Activated T-cell treated with anti-CD3 and anti-CD28 coated beads, Interleukin-2, amount 50 U/mL, for 1 hour (primary cell): ENCODE data around the gene AMBRA1.
A peak's percentile ranks its signal among the peaks of the same experiment; 100 is the strongest.
"Not testable (repeated sequence)": the region's sequence is repeated elsewhere in the genome, so short reads cannot be mapped to it uniquely, and the experiment has no call there.

Source experiments
- DNase-seq: peaks from one replicate; pipeline ENCODE4 v3.0.0-alpha.2; 2020

AMBRA1 gene

DNA sequence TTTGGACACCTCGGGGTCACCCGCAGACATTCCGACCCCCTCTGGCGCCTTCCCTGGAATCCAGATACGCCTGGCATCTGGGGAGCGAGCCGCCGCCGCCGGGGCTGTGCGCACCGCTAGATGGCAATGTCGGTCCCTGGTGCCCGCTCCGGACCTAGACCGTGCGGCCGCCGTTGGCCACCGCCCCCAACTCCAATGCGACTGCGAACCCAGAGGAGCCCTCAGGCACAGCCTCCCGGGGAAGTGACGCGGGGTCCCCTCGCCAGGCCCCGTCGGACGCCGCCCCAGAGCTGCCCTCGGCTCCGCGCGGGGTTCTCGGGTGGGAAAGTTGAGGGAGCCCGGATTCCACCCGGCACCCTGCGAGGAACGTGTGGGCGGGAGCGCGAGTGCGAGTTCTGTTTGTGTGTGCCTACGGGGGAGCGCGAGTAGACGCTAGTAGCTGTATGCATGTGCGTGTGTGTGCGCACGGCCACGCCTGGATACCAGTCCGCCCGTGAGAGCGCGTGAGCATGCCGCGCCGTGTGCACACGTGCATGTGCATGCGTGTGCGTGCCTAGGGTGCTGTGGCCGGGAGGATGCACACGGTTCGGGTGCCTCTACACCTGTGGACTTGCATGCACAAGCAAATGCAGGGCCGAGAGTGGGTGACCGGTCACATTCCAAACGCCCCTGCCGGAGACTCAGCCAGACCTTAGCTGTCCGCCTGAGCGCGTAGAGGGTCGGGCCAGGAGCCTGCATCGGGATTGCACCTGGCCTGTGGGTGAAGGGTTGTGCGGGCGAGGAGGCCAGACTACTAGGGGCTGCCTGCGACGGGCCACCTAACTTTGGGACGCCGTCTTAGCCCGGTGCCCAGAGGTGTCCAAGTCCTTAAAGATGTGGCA lies 204.1 kb downstream of the AMBRA1 start:
- DNase-seq, result peak; percentile 55

DNA sequence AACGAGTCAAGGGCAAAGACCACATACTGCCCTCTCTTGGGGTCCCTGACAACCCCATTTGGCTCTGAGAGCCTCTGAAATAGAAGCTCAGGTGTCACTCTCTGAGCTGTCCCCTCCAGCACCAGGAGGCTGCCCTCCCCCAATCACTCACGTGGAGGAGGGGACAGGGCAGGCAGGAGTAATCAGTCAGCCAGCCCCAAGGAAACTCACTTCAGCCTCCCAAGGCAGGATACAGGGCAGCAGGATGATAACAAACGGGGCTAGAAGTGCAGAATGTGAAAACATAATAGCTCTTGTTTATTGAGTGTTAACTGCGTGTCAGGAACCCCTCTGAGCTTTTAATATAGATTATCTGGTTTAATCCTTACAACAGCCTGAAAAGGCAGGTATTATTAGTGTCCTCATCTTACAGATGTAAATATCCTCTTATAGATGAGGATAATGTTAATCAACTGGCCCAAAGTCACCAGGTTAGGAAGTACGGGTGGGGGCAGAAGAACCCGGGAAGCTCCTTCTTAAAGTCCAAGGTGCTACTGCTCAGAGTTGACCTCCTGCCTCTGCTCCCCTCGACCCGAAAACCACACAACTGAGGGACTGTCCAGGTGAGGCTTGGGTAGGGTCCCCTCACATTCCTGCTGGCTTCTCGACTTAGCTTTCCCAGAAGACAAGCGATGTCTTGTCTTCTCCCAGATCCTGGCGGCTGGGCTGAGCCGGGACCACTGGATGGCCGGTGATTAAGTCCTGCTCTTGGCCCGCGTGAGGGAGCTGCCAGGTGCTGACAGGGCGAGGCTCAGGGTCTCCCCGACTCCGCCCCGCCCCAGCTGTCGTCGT lies 205.0 kb downstream of the AMBRA1 start:
- DNase-seq, result no peak

DNA sequence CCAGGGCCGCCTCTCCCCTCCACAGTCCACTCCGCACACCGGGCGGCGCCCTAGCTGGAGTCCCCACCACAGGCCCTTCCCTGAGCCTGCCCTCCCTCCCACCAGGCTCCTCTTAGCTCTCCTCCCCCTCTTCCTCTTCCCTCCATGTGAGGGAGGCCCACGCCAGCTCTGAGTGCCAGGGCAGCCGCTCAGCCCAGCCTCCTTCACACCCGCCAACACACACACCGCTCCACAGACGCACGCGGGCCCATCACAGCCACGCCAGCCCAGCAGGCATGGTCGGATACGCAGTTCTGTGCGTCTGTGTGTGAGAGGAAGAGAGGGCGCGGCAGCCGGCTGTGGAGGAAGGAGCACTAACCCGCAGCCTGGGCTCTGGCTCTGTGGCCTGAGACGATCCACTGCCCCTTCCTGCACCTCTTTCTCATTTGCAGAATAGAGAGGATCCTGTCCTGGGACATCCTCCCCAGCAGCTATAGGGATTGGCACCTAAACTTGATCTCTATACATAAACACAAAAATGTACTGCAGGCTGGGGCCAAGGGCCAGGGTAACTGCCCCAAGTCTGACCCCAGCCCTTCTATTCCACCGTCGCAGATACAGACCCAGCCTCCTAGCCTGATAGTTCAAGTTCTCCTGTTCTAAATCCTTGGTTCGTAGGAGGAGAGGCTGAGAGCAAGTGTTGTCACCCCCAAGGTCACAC lies 205.8 kb downstream of the AMBRA1 start:
- DNase-seq, result no peak

DNA sequence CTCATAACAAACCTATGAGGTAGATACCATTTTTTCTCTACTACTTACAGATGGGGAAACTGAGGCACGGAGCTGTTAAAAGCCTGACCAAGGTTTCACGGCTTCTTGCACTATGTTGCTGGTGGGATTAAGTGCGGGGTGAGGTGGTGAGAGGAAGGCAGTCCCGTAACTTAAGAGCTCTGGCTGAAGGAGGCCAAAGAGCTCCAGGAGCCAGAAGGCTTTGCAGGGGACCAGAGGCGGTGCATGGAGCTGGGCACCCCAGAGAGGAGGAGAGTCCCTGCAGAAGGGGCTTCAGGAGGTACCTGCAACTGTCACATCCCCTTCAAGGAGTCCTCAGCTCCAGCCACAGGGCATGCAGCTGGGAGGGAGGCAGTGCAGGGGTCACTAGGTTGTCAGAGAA lies 206.4 kb downstream of the AMBRA1 start:
- no peak for DNase-seq

DNA sequence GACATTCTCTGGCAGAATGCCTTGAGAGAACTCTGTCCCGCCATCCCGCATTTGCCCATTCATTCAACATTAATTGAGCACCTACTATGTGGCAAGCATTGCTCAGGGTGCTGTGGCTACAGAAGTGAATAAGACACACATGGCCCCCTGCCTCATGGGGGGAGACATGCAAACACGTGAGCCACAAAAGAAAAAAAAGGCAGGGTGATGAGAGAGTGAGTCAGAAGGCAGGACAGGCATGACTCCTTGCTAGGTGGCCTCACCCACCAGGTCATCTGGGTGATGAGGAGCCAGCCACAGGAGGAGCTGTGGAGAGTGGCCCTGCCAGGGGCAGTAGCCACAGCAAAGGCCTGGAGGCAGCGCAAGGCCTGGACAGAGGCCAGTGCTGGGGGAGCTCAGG lies 207.1 kb downstream of the AMBRA1 start:
- no peak for DNase-seq

DNA sequence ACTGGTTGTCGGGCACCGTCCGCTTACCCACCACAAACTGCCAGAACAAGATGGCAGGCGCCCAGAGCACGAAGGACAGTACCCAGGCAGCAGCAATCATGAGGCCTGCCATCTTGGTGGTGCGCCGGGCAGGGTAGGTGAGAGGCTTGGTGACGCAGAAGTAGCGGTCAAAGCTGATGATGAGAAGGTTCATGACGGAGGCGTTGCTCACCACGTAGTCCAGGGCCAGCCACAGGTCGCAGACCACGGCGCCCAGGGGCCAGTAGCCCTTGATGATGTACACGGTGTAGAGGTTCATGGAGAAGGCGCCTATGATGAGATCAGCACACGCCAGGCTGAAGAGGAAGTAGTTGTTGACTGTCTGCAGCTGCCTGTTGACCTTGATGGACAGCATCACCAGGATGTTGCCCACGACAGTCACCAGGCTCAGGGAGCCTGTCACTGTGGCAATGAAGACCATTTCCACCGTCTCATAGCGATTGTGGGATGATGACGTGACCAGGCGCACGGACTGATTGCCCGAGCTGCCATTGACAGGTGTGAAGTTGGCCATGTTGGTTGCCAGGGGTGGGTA lies 207.7 kb downstream of the AMBRA1 start:
- DNase-seq, result no peak

DNA sequence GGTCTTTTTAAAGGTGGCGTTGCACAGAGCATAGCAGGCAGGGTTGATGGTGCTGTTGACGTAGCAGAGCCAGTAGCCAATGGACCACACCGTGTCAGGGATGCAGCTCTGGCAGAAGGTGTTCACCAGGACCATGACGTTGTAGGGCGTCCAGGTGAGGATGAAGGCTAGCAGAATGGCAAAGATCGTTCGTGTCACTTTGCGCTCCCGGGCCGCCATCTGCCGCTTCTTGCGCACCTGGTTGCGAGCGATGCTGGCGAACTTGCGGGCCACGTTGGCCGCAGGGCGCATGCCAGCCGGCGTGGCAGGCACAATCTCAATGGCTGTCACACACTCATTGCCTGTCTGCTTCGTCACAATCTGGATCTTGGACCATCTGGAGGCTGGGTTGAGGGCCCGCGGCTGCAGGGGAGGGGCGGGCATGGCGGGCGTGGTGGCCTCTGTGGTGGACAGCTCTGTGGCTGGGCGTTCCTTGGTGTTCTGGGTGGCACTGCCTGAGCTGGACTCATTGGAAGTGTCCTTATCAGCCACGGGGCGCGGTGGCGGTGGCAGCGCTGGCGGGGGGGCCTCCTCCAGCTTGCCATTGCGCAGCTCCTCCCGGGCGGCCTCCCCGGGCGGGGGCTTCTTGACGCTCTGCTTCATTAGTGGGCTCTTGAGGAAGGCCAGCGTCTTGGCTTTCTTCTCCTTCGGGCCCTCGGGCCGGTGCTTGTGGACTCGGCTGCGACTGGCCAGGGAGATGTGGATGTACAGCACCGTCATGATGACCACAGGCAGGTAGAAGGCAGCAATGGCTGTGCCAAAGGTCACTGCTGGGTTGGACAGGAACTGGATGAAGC lies 208.4 kb downstream of the AMBRA1 start:
- DNase-seq, result no peak

DNA sequence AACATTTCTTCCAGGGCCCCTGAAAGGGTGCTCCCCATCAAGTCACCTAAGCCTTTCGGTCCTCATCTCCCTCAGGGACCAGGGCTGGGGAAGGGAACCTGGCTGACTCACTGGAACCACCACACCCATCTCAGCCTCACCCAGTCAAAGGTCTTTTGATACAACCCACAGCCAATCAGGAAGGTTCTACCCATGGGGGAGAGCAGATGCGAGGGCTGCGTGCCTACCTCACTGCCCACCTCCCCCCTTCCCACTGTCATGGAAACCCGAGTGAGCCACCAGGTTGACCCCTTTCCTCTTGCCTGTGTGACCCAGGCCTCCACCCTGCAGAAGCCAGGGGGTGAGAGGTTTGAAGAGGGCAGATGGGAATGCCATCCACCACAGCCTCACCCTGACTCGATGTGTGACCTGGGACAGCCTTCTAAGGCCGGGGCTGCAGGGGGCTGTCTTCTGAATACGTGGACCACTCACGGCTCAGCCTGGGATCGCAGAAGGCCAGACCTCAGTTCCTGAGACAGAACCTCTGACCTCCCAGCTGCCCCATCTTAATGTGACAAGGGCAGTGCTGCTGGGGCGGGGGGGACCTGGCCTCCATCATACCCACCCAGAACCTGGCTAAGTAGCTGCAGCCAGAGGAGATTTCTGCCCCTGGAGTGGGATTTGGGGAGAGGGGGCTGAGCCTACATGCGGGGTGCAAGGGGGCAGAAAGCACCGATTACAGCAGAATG lies 209.7 kb downstream of the AMBRA1 start:
- DNase-seq, result no peak

DNA sequence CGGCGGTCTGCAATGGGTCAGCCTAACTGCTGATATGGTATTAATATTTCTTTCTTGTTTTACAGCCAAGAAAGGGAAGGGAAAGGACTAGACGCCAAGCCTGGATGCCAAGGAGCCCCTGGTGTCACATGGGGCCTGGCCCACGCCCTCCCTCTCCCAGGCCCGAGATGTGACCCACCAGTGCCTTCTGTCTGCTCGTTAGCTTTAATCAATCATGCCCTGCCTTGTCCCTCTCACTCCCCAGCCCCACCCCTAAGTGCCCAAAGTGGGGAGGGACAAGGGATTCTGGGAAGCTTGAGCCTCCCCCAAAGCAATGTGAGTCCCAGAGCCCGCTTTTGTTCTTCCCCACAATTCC lies 210.4 kb downstream of the AMBRA1 start:
- no peak for DNase-seq

DNA sequence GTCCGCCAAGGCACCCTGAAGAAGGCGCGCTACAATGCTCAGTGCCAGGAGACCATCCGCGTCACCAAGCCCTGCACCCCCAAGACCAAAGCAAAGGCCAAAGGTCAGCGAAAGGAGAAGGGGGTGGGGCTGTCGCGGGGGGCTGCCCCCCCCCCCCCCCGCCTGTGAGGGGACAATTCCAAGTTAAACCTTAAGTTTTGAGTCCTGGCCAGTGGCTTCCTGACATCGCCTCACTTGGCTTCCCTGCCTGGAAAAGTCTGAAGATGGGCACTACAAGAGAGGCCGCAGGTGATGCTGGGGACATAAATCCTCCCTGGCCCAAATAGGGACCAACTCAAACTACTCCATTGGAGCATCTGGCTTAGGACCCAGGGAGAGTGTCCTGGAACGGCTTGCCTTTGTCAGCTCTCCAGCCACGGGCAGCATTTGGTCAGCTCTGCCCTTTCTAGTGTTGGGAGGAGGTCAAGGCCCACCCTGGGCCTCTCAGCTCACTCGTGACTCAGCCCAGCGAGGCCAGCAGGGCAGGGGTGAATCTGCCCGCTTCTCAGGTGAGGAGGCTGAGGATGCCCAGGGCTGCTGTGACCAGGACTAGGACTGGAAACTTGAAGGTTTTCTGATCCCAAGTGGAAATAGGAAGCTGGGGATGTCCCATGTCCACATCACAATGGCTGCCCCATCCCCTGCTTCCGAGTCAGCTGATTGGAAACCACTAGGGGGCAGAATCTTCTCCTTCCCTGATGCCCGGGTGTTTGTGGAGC lies 211.0 kb downstream of the AMBRA1 start:
- DNase-seq, result no peak

DNA sequence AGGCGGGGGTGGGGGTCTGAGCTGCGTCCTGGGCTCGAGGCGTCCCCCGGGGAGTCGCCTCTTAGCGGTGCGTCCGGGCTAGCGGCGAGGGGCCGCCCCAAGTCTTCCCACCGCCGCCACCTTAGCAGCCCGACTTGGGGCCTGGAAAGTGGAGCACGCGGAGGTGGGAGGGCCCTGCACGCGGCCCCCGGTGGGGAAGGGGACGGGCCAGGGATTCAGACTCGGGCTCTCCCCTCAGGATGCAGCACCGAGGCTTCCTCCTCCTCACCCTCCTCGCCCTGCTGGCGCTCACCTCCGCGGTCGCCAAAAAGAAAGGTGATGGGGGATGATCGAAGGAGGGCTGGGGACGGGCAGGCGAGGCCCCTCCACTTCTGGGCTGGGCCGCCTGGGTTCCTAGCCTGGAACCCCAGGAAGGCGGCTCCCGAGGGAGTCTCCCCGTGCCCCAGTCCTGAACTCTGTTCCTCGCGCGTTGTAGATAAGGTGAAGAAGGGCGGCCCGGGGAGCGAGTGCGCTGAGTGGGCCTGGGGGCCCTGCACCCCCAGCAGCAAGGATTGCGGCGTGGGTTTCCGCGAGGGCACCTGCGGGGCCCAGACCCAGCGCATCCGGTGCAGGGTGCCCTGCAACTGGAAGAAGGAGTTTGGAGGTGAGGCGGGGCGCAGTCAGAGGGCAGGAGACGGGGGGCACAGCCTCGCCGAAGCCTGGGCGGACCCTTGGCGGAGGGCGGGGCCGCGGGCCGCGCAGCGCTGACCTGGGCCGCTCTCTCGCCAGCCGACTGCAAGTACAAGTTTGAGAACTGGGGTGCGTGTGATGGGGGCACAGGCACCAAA lies 211.8 kb downstream of the AMBRA1 start:
- DNase-seq, result no peak

DNA sequence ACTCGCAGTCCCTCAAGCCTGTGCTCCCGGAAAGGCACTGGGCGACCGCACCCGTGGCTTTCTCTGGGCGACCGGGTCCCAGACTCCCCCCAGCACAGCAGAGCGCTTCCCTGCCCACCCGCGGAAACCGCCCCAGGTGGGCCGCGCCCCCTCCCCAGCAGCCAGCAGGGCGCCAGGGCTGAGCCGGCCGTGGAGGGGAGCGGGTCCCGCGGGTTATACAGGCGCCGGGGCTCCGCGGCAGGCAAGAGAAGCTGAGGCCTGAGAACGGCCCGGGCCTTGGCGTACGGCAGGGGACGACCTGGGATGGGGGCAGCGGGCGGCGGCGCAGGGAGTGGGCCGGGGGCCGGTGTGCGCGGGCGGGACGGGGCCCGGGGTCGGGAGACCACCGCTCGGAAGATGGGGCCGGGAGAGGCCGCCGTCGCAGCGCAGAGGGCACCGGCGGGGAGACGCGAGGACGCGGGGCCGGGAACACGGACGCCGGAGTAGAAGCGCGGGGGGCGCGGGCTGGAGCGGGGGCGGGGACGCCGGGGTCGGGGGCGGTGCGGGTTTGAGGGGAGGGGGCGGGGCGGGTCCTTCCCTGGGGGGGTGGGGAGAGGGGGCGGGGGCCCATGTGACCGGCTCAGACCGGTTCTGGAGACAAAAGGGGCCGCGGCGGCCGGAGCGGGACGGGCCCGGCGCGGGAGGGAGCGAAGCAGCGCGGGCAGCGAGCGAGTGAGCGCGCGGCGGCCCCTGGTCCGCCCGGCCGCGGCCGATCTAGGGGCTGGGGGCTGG lies 212.6 kb downstream of the AMBRA1 start, which contains the start of gene MDK:
MDK (plus strand) TSS at position 622 of the 771 bp plus-strand sequence. CDS start 389 bp downstream, outside the sequence.
- no peak for DNase-seq

DNA sequence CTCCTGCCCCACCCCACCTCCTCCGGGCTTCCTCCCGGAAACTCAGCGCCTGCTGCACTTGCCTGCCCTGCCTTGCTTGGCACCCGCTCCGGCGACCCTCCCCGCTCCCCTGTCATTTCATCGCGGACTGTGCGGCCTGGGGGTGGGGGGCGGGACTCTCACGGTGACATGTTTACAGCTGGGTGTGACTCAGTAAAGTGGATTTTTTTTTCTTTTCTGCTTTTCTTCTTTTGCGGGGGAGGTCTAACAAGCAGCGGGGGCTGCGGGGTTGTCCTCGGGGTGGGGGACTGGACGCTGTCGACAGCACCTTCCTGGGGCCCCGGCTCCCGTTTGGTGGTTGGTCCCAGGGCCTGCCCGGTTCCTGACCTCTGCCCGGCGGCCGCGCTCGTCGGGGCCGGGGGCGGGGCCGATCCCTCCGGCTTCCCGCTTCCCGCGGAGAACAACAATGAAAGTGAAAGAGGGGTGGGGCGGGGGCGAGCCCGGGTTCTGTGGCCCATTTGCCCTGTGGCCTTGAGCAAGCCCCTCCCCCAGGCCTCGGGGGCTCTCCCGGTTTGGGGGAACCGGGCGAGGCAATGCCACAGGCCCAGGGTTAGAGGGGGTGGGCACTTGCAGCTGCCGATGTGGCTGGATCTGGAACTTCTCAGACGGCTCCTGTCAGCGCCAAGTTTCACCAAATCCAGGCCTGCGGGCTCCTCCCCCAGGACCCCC lies 213.3 kb downstream of the AMBRA1 start:
- peak; percentile 53 for DNase-seq

DNA sequence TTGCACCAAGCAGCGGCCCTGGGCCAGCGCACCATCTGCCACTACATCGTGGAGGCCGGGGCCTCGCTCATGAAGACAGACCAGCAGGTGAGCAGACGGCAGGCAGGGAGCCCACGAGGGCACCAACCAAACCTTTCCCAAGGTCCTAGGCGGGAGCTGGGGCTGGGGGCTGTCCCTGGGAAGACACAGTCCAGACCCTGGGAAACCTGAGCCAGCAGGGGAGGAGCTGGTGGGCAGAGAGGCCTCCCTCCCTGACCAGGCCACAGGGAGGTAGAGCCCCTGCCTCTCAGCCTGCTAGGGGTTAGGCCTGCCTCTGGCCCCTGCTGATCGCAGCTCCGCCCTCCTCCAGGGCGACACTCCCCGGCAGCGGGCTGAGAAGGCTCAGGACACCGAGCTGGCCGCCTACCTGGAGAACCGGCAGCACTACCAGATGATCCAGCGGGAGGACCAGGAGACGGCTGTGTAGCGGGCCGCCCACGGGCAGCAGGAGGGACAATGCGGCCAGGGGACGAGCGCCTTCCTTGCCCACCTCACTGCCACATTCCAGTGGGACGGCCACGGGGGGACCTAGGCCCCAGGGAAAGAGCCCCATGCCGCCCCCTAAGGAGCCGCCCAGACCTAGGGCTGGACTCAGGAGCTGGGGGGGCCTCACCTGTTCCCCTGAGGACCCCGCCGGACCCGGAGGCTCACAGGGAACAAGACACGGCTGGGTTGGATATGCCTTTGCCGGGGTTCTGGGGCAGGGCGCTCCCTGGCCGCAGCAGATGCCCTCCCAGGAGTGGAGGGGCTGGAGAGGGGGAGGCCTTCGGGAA lies 214.1 kb downstream of the AMBRA1 start:
- not testable (repeated sequence) for DNase-seq

DNA sequence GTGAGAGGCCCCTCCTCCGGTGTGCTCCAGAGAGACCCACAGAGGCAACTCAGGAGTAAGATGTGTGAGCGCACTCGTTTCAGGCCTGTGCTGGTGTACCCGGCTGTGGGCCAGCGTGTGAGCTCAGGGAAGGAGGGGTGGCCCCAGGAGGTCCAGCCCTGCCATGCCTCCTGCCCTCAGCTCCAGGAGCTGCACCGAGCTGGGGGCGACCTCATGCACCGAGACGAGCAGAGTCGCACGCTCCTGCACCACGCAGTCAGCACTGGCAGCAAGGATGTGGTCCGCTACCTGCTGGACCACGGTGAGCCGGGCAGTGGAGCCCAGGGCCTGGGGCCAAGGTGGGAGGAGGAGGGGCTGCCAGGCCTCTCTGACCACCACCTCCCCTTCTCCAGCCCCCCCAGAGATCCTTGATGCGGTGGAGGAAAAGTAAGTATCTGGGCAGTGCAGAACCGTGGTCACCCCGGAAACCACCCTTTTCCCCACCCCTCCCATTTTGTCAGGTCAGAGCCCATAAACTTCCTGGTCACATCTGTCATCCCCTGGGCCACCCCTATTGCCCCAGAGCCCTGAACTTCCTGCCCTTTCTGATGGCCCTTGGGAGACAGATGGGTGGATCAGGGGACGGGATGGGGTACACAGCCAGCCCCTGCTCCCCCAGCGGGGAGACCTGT lies 214.9 kb downstream of the AMBRA1 start:
- DNase-seq, result no peak

DNA sequence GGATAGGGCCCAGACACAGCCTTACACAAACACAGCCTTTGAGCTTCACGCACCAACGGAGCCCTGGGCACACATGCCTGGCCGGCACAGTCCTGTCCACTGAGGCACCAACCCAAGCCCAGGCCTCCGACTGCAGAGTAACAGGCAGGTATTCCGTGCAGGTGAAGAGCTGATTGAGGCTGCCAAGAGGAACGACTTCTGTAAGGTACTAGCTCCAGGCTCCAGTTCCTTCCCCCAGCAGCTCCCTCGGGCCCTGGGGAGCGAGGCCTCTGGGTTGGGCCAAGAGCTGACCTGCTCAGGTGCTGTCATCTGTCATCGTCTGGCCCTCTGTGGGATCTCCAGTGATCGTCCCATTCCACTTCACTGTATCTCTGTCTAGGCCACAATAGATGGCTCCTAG lies 215.5 kb downstream of the AMBRA1 start:
- no peak for DNase-seq

DNA sequence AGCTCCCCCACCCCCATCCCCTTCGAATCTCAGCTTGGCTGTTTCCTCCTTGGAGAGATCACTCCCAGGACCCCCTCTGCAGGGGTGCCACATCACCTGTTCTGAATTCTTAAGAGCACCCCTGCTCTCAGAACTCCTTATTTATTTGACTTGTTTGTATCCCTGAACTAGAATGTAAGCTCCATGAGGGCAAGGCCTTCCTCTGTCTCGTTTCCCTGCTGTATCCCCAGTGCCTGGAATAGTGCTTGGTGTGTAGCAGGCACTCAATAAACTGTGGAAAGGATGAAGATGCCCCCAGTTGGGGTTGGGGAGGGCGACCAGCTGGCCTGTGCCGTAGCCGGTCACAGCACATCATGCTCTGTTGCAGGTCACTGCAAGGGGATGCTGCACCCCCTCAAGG lies 216.0 kb downstream of the AMBRA1 start:
- no peak for DNase-seq
